Right ventricle myocardium inferior (tissue), 1 donor: ENCODE data around the gene TIAM2. TPM values are rescaled to one million over a fixed set of nuclear protein-coding genes. Genes with fewer than 3 reads are reported as not detected.
"Not testable (repeated sequence)": the region's sequence is repeated elsewhere in the genome, so short reads cannot be mapped to it uniquely, and the experiment has no call there.

Experiments used
- ATAC-seq: fragments of 200-7000 bp; cut with Tn5 transposase; one replicate; pipeline ENCODE4 v1.9.1; 2020; ENCODE audit warnings: mild to moderate bottlenecking, moderate library complexity
- DNase-seq: peaks from one replicate; pipeline ENCODE4 v3.0.0; 2021; ENCODE audit errors: missing footprints
- intact Hi-C: fragments of 100-400 bp; cut with DNase I; formaldehyde crosslinking; loops from one replicate; pipeline ENCODE4 v1.11.0; 2022
- total RNA-seq: library from RNA; stranded (reverse); fragmentation: NEBNext Ultra II Directional; extraction: Animal tissue kit (Norgen Biotek cat#: 25700); gene quantifications from one replicate; pipeline ENCODE4 v1.2.1, GENCODE V29; 2021
- donor health status: DM: no; HTN: yes; CAD: no; lungs with severe emphysema.

The TIAM2 gene
- total RNA-seq, 1 donor from 2014 or later = 11.1 TPM

DNA sequence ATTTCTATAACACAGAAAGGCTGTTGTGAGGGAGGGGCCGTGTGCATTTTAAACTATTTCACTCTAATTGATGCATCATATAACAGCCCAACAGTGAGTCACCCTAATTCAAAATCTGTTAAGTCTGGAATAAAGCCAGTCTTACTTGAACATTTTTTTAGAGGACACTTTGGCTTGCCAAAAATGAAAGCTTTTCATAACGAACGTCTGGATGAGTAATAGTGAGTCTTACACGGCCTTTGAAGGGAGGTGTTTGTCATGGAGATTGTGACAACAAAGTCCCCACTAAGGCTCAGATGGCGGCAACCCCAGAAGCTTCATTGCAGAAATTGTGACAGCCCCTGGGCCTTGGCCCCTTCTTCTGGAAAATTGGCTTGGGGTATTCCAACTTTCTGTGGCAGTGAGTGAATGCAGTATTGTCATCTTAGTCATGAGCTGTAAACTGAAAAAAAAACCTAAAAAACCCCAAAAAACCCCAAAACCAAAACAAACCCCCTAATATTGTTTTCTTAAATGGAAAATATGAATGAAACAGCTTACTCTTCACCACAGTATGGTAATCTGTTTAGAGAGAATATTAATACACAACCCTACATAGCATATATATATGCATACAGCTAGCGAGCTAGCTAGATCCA is 176.1 kb downstream of the TIAM2 start:
- ATAC-seq (peak; percentile 88), DNase-seq (no peak)
- intact Hi-C loops = loop anchor here (5.0 kb wide), 2 partner anchors 244 to 494 kb away; no protein-coding TSS in a partner anchor

DNA sequence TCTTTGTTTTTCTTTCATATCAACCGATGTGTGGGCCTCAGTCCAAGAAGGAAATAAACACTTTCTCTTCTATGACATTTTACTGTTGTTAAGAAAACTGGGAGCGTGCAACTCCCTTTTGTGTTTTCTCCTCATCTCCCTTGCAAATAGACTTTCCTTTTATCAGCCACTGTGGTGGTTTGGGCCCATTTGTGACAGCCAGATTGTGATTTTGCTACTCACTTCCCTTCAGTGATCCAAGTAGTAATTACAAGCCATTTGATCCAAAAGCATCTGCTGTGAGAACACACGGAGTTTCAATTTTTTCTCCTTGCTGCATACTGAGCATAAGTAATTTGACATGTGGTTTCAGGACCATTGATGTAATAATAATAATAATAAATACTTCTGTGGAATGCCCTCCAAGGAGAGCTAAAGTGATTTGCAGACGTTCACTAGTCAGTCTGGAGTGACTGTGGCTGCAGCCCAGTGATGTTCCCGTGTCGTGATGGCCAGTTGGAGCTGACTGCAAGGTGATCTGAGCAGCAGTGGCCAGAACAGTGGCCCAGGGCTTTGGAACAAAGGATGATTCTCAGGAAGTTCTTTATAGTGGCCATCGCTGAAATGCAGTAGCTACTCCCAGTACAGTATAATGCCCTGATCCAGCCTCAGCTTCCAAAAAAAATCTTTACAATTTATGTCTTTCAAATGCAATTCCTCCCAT is 176.8 kb downstream of the TIAM2 start:
- intact Hi-C loops = loop anchor here (5.0 kb wide), 2 partner anchors 245 to 495 kb away; no protein-coding TSS in a partner anchor
- DNase-seq (no peak), ATAC-seq (no peak)

- no peak for DNase-seq
- intact Hi-C loops = loop anchor here (5.0 kb wide), 2 partner anchors 246 to 496 kb away; no protein-coding TSS in a partner anchor
Measured at GRCh38 chr6:155173488-155173887, 178.4 kb downstream of the TIAM2 start.

DNA sequence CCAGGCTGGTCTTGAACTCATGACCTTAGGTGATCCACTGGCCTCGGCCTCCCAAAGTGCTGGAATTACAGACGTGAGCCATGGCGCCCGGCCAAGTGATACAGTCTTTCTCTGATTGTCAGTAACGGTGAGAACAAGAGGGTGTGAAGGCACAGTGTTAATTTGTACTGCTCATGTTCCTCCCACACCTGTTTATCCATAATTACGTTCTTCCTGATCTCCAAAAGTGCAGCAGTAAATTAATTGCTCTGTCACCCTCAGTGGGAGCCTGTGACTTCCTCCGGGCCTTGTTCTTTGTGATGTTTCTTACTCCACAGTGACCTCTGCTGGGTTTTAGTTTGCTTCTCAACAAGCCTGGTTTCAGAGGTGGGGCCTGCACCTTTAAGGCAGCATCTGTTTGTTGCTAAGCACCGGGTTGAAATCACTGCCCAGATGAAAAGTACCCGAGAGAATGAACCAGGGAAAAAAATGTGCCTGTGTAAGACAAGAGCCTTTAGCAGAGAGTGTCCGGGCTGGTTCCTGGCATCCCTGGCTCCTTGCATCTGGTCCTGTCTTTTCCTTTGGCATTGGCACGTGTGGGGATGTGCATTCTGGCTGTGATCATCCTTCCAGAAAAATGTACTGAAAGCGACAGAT is 179.6 kb downstream of the TIAM2 start:
- intact Hi-C loops = loop anchor here (5.0 kb wide), 4 partner anchors 143 to 497 kb away; no protein-coding TSS in a partner anchor
- DNase-seq (no peak), ATAC-seq (peak; percentile 77)

More at GRCh38 chr6:155173488-155173887, 178.4 kb downstream of the TIAM2 start:
- no peak for ATAC-seq

DNA sequence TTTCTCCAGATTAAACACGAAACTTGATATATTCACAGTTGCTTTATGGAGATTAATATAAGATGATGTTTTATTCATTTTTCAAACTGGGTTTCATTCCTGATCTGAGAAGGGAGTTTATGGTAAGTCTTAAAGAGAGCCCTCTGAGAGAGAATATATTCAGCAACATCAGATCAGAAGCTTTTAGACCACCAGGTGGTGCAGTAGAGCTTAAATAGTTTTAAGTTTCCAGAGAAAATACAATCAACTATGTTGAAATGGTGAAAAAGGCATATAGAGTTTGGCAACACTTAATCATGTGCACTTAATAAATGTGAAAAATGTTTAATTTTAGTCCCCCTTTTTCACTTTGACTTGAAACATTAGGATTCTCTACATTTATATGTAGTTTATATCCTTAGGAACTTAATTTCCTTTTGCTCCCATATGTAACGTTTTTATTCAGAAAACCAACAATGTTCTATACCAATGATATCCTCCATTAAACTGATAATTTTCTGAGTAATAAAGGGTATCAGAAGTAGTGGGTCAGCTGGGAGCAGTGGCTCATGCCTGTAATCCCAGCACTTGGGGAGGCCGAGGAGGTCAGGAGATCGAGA is 182.3 kb downstream of the TIAM2 start:
- ATAC-seq = no peak
- no peak for DNase-seq

GRCh38 chr6:155181498-155181897 is 186.4 kb downstream of the TIAM2 start:
- ATAC-seq (no peak), DNase-seq (no peak)
- intact Hi-C loops = no loop called here

More for the DNA sequence above, 182.3 kb downstream of the TIAM2 start:
- intact Hi-C loops = loop anchor here (2.0 to 5.0 kb wide), 3 partner anchors 71 to 310 kb away; no protein-coding TSS in a partner anchor

DNA sequence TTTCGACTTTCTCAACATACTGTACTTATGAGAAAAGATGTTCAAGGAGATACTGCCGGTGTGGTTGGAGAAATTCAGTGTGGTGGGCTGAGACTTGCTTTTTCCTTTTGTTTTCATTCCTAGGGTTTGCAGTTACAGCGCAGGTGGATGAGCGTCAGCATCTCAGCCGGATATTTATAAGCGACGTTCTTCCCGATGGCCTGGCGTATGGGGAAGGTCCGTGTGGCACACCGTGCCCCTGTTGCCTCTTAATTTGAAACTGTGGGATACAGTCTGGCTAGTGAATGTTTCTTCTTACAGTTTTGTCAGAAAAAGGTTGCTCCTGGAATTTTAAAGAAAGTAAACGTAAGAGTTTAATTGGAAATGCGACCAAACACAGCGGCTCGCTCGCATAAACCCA is 187.0 kb downstream of the TIAM2 start:
- ATAC-seq (no peak), DNase-seq (no peak)
- intact Hi-C loops = no loop called here

GRCh38 chr6:155183095-155183494 is 188.0 kb downstream of the TIAM2 start:
- intact Hi-C loops = no loop called here
- no peak for ATAC-seq
- no peak for DNase-seq

- ATAC-seq, DNase-seq, intact Hi-C loops: not testable (repeated sequence)
Measured at GRCh38 chr6:155185041-155185440, 189.9 kb downstream of the TIAM2 start.

DNA sequence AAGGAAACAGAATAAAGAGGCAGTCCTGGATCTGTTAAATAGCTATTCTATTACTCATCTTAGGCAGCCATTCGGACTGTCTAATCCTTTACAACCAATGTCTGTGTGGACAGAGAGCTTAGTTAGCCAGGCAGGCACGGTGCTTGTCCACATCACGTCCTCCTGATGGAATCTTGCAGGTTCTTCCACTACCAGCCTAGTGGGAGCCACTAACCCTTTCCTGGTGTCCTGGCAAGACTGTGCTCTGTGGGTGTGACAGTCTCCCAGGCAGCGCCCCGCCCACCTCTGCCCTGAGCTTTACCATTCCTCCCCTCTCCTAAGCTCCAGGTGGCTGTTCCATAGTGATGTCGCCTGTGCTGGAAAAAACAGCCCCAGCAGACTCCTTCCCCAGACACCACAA is 190.4 kb downstream of the TIAM2 start:
- DNase-seq = no peak
- intact Hi-C loops = no loop called here
- ATAC-seq = no peak

- ATAC-seq = no peak
Measured at GRCh38 chr6:155186052-155186658, 191.0 kb downstream of the TIAM2 start.

DNA sequence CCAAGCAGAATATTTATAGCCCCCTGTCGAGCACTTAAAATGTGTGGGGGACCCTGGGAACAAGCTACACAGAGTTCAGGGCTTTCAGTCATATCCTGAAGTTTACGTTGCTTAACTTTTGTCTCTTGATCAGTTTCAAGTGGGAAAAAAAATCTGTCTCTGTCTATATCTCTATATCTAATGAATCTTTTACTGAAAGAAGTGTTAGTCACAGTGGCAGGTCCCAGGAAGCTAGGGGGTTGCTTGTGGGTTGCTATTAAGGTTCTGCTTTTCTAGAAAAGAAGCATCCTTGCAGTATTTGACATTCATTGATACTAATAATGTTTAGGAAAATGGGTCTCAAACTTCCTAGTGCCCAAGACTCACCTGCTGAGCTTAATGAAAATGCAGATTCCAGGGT is 192.0 kb downstream of the TIAM2 start:
- DNase-seq = no peak
- intact Hi-C loops = no loop called here

More at GRCh38 chr6:155186052-155186658, 191.0 kb downstream of the TIAM2 start:
- no peak for DNase-seq
- intact Hi-C loops = no loop called here

DNA sequence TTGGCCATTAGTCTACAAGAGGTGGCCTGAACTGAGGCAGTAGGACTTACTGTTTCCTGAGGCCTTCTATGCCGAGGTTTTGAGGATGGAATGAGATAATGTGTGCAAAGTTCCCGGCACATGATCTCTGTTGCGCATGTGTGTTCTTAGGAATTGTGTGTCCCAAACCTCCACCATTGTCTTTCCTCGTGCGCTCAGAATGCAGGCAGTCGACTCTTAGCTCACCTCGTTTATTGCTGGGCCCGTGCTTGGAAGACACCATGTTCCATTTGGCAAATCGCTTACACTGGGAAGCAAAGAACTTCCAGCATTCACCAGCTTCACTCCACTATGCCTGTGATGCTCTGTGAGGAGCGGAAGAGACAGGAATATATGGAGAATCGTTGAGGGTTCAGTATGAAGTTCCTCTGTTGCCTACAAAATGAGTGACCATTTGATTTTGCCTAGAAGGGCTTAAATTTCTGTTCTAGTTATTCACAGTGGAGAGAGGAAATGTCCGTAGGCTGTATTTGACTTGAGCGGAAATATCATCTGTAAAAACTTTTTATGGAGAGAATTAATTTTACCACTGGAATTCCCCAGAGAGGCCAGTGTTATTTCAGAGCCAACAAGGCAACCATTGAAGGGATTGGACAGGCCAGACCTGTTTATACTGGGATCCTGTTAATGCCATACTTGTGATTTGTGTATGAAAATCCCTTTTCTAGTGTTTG is 193.0 kb downstream of the TIAM2 start:
- intact Hi-C loops = no loop called here
- ATAC-seq (no peak), DNase-seq (no peak)

More for the DNA sequence above, 192.0 kb downstream of the TIAM2 start:
- no peak for ATAC-seq

DNA sequence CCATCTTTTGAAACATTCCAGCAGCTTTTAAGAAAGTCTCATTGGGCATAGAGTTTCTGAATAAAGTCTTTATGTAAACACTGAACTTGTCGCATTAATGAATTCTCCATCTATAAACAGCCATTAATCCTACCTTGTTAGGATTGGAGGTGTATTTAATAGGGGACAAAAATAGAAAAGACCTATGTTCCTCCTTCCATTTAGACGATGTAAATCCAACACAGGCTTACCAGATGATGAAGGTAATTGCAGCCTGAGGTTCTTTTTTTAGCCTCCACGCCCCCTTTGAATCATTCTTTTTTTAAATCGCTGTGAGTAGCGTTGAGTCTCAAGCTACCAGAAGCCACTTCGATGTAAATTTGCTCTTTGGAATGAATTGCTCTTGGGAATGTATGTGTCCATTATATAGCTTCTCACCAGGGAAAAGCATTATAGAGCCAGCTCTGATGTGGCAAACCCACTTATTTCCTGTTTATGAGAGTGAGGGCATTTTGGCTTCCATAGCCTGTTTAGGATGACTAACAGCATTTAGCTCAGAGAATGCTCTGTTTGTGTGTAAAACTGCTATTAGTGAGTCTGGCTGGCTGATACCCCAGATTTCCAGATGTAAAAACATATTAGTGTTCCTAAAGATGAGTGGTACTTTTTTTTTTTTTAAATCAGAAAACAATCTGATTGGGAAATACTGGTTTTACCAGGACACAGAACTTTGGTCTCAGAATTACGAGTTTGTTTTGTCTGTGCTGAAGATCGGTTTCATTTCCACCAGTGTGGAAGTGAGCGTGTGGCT is 193.8 kb downstream of the TIAM2 start:
- intact Hi-C loops = no loop called here
- ATAC-seq (no peak), DNase-seq (no peak)

DNA sequence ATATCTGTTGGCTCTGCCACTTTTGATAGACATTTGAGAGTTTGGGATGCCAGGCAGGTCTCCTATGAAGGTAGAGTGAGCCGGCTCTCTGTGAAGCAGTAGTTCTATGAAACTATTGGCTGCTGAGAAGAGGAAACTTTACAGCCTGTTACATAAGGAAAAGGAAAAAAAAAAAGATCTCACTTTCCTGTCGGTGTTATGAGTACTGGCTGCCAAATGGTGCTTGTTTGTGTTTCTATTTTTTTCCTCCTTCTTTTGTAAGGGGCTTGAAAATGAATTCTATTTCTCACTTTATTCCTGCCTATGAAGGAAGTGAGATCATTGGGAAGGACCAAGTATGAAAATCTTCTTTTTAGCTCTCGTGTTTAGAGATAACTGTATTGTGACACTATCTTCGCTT is 195.6 kb downstream of the TIAM2 start:
- ATAC-seq (no peak), DNase-seq (no peak)
- intact Hi-C loops = no loop called here

DNA sequence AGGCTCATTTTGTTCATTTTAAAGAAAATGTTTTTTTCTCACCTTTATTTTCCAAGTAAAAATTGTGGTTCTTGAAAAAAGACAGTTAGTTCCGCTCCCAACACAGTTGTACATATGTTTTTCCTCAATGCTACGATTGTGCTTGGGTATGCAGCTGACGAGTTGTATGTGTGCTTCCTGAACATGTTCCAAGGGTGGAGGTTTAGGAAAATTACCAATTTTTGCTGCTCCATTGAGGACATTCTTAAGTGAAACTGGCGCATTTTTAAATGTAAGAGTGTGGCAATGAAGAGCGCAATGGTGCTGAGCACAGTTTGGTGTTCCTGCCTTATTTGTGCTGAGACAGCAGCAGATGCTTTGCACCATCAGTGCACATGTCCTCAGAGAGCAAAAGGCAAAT is 198.4 kb downstream of the TIAM2 start:
- ATAC-seq = no peak
- DNase-seq = no peak
- intact Hi-C loops = no loop called here

DNA sequence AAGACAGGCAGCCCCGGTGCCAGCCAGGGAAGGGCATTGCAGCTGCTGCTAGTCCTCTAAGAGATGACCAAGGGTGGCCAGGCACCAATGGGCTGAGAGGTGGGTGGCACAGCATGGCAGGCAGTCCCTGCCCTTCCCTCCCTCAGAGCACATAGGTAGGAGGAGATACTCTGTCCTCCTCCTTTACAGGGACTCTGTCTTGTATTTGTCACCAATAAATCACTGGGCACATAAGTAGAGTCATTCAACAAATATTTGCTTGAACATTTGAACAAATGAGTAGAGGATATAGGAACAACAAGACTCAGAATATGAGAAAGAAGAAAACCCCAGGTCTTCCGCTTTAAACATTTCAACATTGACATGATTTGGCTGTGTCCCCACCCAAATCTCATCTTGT is 199.3 kb downstream of the TIAM2 start:
- intact Hi-C loops = no loop called here
- DNase-seq (no peak), ATAC-seq (no peak)
